Stimulated activated CD8-positive, alpha-beta memory T cell treated with anti-CD3 and anti-CD28 coated beads, Interleukin-2, amount 100 ng/mL, for 1 hour (primary cell): ENCODE results near the gene TCF7.

Experiments used
- DNase-seq, 2 donors: peaks; one replicate each; pipeline ENCODE4 v3.0.0-alpha.2; 2020; ENCODE audit warnings: low read depth in 2 of 2

The TCF7 gene

DNA sequence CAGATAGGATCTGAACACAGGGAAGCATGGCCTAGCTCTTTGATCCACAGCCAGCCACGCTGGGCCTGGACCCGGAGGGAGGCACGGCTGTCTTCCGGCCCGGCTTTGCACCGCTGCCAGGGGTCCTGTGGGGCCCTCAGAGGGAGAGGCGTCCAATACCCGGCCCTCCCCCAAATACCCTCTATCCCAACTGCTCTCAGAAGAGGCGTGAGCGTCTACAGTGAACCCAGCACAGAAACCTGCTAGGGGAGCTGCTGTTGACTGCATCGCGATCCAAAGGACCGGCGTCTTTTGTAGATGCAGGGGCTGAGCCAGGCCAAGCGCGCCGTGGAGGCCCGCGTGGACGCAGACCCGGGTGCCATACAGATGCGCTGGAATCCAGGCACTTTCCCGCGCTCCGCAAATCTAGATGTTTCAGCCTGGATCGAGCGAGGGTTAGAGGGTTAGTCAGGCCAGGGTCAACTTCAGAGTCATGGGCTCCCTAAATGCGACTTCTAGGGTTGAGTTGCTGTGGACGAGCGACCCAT, 1.1 kb upstream of the TCF7 start:
- DNase-seq: no peak

DNA sequence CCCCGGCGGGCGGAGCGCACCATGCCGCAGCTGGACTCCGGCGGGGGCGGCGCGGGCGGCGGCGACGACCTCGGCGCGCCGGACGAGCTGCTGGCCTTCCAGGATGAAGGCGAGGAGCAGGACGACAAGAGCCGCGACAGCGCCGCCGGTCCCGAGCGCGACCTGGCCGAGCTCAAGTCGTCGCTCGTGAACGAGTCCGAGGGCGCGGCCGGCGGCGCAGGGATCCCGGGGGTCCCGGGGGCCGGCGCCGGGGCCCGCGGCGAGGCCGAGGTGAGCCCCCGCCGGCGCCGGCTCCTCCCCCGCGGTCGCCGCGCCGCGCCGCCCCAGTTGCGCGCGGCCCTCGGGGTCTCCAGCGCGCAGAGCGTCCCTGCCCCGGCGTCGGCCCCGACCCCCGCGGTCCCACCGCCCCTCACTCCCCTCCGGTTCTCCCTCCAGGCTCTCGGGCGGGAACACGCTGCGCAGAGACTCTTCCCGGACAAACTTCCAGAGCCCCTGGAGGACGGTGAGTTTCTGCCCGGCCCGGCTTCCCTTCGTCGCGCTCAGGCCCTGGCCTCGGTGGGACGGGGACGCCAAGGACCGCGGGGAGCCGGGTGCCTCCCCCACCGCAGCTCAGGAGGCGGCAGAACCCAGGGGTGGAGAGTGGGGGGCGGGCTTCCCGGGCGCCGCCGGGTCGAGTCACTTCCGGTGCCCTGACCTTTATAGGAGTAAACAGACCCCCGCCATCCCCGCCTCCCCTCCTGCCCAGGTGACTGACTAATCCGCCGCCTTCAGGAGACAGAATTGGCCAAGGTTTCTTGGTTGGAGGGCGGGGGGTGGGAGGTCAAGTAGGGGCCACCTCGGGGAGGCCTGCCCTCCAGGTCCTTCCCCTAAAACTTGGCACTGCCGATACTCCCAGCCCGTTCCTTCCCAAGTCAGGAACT, 665 bp downstream of the TCF7 start:
- peak; percentile 67 to 69 for DNase-seq

DNA sequence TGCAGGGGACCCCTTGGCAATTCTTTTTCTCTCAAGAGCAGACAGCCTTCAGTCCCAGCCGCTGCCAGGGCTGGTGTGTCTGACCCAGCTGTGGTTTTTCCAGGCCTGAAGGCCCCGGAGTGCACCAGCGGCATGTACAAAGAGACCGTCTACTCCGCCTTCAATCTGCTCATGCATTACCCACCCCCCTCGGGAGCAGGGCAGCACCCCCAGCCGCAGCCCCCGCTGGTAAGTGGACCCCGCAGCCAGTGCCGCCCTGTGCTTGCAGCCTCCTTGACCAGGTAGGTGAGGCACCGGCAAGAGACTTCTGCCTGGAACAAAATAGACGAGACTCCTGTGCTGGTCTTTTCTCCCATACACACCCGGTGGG, 1.3 kb downstream of the TCF7 start:
- DNase-seq: no peak

DNA sequence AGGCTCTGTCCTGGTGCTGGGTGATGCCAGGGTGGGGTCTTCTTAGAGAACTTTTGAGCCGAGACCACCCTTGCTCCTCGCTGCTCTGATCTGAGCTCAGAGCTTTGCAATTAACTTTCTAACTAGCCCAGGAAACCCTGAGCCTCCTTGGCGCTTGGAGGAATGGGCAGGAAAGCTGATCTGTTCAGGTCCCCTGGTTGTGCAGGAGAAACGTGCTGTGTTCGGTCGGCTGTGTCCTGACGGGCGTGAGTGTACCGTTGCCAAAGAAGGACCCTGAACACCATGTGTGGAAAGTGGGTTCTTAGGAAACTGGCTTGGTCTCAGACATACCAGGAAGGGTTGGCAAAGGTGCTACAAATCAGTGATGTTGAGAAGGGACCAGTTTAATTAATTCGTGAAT, 1.8 kb downstream of the TCF7 start:
- no peak for DNase-seq

DNA sequence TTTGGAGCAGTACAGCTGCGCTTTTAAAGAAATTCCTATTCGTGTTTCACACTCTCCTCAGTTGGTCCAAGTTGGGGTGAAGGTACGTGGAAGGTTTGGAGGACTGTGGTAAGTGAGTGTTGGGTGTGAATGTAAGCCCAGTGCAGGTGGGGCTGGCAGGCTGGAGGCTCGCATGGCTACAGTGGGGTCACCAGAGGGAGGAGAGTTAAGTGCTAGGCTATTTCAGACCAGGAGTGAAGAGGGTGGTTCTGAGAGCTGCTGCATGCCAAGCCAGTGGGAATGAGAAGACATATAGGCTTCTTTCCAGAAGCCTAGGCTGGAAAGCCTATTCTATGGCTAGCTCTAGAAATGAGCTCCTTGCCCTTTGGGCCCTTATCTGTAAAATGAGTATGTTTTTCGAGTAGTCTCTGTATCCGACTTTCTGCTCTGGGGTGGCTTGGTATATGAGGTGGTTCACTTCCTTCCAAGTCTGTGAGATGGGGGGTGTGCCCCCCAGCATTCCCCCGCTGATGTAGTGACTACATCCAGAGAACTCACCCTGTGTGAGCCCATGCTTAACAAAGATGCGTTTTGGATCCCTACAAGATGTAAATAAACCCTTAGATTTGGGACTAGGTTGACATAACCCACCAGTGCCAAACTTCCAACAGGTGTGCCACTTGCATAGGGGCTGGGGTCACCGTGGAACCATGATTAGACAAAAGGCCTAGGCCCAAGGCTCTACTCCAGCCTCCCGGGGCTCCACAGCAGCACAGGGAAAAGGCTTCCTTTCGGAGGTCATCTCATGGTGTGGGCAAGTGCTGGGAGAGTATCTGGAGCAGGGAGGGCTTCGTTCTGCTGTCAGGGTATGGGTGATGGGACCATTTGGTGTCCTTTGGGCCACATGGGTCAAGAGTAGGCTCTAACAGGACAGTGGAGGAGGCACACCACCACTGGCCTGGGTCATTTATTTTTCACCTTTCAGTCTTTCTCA, 2.6 kb downstream of the TCF7 start:
- no peak for DNase-seq

DNA sequence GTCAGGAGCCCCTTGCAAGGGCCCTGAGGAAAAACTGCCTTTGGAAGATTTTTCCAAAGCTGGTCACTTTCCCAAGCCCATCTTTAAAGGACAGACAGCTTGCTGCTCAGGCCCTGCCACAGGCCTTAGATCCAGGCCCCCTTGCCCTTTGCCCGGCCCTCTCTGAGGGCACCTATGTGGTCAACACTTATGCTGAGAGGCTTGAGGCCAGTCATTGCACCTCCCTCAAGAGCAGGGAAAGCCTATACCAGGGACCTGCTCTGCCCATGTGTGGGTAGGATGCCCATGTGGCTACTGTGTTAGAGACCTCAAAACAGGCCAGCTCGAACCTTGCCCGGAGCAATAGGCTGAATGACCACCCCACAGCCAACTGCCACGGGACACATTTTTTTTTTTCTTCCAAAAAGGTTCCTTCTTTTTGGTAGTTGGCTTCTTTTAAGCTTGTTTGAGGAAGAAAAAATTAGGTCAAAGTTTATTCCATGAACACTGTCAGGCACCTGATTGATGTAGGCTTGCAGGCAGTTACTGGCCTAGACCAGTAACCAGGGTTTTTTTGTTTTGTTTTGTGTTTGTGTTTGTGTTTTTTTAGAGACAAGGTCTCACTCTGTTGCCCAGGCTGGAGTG, 3.8 kb downstream of the TCF7 start:
- DNase-seq: no peak

DNA sequence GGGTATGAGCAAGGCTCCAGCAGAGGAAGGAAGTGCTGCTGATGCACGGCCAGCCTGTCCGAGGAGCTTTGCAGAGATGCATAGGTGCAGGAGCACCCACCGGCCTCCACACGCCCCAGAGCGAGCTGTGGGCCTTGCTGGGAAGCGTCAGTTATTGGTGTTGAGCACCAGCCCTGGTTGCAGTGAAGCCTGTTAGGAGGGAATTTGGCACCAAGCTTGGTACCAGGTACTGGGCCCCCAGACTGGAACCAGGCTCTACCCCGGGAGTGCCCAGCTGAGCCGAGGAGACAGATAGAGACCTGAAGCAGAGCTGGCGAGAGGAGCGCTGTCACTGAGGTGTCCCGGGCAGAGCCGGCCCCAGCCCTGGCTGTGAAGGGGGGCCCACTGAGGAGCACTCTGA, 5.2 kb downstream of the TCF7 start:
- no peak for DNase-seq

DNA sequence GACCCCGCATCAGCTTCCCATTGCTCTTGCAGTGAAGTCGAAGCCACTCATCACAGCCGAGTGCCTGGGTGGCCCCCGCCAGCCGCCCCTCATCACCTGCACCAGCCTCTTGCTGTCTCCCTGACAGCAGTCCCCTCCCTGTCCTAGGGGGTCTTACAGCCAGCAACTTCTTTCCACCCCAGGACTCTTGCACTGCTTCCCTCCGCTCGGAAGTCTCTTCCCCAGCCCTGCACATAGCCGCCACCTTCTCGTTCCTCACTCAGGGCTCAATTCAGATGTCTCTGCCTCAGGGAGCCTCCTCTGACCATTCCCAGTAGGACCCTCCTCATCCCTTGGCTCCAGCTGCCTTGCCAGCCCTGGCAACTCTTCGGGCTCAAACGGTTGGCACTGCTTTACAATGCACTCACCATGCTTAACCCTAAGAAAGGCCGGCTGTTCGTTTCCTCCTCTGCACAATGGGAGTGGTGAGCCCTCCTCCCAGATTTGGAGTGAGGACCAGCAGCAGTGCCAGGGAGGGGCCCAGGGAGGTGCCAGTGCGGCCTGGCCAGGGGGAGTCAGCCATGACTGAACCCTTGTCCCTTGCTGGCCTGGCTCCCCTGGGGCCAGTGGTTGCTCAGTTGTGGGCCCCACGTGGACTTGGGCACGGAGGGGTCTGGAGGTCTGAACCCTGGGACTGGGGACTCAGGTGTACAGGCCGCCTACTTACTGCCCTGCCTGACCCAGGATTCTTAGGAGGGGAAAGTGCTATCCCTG, 6.1 kb downstream of the TCF7 start:
- no peak for DNase-seq

DNA sequence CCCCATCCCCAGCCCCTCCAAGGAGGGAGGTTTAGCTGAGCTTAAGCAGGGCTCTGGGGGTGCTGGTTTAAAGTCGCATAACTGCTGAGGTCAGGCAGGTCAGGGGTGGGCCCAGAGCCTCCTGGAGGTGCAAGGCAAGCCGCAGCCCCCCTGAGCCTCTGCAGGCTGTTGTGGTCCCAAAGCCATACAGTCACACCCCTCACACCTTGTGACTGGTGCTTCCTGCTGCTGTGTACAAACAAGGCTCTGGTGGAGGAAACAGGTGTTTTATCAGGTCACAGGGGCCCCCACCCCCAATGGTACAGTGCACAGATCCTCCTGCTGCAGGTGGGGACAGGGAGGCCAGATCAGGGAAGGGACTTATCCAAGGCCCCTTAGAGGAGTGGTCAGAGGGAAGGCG, 8.0 kb downstream of the TCF7 start:
- DNase-seq: no peak

DNA sequence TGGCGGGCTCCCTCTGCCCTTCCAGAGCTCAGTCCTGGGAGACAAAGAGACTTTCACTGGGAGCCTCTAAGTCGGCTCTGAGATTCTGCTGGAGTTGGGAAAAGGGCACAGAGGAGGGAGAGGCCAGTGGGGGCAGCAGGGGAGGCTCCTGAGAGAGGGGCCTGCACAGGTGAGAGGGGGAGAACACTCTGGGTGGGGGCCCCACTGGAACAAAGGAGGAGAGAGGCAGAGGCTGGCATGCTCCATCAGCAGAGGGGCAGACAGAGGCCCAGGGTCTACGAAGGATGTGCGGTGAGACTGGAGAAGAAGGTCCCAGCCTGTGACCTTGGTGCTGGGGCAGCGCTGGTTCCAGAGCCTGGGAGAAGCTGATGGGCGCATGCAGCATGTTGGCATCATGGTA, 8.9 kb downstream of the TCF7 start:
- DNase-seq: no peak

DNA sequence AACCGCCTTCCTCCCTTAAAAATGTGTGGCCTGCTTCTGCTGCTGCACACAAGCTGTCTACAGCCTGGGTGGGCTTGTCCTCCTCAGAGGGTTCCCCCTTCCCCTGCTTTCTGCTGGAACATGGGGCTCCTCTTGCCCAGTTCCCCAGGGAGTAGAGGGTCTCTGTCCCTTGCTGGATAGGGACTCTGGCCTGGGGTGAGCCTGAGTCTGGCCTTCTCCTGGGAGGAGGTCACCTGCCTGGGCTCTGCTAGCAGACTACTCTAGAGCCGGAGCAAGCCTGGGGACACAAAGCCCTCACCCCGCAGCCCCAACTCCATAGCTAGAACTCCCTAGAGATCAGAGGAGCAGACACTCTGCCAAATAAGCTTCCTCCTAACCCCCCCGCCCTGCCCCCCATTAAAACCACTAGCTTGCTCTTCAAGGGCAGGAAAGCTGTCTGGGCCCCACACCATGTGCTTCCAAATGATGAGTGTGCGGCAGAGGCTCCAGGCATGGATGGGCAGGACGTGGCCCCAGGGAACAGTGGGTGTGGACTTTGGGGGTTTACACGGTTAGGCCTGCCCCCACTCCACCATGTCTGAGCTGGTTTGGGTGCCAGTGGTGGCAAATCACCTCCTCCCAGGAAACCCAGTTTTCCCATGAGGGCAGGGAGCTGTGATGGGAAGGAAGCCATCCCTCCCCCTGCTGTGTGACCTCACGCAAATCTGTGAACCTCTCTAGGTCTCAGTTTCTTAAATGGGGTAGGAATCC, 10.0 kb downstream of the TCF7 start:
- no peak for DNase-seq

DNA sequence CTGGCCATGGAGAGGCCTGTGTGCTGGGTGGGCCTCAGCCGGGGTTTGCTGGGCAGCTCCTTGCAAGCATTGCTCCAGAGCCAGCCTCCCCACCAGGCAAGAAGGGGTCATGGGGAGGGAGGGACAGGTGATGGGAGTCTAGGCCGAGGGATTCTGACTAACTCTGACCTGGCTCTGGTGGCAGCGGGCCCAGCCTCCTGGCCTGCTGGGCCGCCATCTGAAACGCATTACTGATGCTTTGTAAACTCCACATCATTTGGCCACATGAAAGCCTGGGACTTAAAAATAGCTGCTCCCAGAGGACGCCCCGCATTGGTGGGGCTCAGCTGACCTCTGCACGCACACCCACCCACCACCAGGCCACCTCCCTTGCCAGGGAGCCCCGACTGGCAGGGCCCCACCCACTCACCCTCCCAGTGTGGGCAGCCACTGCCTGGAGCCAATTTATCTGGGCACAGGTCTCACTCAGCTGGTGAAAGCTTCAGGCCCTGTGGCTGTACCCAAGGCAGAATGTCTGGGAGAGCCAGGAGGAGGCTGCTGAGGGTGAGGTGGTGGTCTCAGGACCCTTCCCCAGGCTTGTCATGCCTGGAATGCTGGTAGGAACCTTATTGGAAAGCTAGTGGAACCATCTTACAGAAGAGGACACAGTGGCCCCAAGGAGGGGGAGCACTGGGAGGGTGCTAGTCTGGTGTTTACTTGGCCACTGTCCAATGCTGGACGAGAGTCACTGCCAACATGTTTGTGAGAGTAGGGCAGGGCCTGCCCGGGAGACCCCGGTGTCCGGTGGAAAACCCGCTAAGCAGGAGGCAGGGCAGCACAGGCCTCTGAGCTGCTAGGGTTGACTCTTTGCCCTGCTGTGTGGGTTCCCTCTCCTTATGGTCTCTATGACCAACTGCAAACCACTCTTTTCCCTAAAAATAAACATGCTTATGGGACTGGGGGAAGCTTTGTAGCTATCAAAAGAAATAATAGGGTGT, 10.8 kb downstream of the TCF7 start:
- no peak for DNase-seq

DNA sequence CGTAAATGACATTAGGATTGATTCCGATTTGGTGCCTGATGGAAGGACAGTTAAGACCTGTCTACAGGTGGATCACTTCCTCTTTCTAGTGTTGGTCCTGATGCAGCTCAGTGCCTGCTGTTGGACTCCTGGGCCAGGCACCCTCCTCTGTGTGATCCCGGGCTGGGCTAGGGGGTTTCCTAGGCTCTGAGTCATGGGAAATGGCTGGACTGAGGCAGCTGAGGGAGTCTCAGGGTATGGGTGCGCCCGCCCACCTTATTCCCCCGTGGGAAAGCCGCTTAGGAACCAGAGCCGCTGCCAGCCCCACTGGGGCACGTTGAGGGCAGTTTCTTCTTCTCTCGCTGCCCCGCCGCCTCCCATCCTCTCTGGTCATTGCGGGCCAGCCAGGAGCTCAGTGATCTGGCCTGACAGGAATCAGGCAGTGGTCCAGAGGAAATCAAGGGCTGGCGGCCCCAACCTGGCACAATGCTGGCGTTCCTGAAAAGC, 12.9 kb downstream of the TCF7 start:
- no peak for DNase-seq

DNA sequence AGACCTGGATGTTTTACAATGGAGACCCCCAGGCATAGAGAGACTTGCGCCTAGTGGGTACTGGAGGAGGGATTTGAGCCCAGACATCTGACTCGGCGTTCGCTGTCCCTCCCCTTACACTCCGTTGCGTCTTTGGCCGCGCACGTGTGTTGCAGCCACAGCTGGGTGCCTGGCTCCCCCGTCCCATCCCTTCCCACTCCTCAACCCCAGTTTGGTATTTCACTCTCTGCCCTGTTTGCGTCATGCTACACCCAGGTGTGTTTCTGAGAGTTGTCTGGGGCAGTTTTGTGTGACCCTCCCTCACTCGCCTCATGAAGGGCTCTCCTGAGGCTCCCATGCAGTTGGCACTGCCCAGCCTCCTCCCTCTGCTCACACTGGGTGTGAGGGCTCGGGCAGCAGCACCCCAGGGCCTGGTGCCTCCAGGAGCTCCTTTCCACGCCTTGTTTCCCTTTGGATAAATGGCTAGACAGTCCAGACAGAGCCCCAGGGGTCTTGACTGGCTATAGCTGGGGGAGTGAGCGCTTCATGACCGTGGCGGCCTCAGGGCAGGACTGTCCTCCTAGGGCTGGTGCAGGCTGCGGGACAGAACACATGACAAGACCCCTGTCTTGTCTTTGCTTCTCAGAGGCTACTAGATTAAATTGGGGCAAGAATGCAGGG, 13.6 kb downstream of the TCF7 start:
- DNase-seq: no peak

DNA sequence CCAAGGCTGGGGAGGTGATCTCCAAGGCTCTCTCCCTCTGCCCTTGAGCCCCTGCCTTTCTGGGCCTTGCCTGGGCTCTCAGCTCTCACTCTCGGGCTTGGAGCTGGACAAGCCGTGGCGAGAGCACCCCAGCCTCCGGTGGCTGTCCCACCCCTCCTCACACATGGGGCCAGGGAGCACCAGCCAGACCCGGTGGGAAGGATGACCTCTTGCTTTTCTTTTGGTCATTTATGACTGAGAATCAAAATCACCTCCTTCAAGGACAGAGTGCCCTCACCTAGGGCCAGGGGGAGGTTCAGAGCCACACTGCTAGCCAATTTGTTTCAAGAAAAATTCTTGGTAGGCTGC, 14.1 kb downstream of the TCF7 start:
- DNase-seq: no peak

DNA sequence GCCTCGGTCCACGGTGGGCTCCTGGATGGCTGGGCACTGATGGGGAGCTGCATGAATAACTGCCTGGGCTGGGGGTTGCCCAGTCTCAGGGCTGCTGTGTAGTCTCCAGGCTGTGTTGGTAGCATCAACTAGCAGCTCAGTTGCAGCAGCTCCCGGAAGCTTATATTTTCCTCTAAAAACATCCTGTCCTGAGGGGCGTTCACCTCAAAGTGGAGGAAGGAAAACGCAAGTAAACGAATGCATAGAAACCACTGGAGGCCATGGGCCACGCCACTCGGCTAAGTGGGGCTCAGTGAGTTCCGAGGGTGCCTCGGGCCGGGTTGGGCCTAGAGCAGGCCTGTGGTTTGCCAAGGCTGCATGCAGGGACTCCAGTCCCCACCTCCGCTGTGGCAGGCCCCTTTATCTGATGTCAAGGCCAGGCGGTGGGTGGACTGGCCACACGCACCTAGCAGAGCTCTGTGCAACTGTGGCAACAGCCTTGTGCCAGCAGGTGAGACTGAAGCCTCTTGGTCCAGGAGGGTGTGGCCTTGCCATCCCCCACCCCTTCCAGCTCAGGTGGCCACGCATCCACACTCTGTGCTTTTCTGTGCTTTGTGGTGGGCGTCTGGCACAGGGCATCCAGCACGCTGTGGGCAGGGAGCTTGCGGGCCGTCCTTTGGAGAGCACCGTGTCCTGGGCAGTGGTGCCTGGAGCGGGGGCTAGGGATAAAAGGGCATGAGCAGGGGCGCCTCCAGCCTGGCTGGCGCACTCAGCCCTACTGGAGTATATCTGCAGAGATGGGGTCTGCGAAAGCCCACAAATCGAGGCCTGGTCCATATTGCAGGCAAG, 15.1 kb downstream of the TCF7 start:
- DNase-seq: no peak

DNA sequence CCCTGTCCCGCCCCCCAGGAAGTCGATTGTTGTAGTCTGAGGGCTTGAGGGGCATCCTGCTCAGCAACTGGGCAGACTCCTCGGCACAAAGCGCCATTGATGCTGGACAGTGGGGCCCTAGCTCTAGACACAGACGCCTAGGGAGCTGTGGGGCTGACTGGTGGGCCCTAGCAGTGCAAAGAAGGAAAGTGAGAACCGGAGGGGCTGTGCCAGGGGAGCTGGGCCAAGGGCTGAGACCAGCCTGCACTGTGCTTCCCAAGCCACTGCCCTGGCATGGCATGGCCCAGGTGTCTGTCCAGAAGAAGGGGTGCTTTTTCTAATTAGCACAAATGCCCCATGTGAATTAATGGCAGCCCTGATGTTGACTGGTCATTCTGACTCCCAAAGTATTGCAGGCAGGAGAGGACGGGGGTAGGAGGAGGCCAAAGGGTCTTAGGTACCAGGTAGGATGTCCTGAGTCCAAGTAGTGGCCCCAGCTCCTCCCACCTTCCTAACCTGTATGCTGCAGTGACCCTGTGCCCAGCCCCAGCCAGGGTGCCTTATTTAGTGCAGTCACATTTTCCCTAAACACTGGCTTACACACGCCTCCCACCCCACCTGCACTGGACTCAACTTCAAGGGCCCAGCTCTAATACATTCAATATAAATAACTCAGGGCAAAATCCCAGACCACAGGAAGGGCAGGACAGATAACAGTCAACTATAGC, 15.9 kb downstream of the TCF7 start:
- no peak for DNase-seq
